ENCODE measurements around the gene POLR2J.

Gene POLR2J

GRCh38 chr7:102436118-102436517 is 42.6 kb downstream of the POLR2J start:
- no peak for DNase-seq (ENCODE audit: low spot score)

- DNase-seq (ENCODE audit: low spot score) = no peak
Observed at GRCh38 chr7:102434039-102434486, 44.7 kb downstream of the POLR2J start.

- peak; percentile 44 for DNase-seq (ENCODE audit: low spot score)
Observed at GRCh38 chr7:102433219-102434038, 45.3 kb downstream of the POLR2J start, which contains the start of gene ORAI2. Gene ORAI2, plus strand, starts transcription at chr7:102433575. Its CDS starts 5,382 bp downstream, at chr7:102438957.

GRCh38 chr7:102432442-102433218 is 46.1 kb downstream of the POLR2J start:
- DNase-seq (ENCODE audit: low spot score) = no peak

- no peak for DNase-seq (ENCODE audit: low spot score)
Observed at GRCh38 chr7:102431617-102432298, 47.0 kb downstream of the POLR2J start.

- no peak for DNase-seq (ENCODE audit: low spot score)
Observed at GRCh38 chr7:102429141-102429899, 49.4 kb downstream of the POLR2J start.

GRCh38 chr7:102427019-102427405 is 51.7 kb downstream of the POLR2J start:
- no peak for DNase-seq (ENCODE audit: low spot score)

GRCh38 chr7:102426268-102427018 is 52.3 kb downstream of the POLR2J start:
- no peak for DNase-seq (ENCODE audit: low spot score)

- no peak for DNase-seq (ENCODE audit: low spot score)
Observed at GRCh38 chr7:102425639-102426267, 53.0 kb downstream of the POLR2J start.

GRCh38 chr7:102424787-102425218 is 53.9 kb downstream of the POLR2J start:
- no peak for DNase-seq (ENCODE audit: low spot score)

- DNase-seq (ENCODE audit: low spot score) = no peak
Observed at GRCh38 chr7:102424129-102424551, 54.6 kb downstream of the POLR2J start.

Data from hematopoietic multipotent progenitor cell treated with erythropoietin and hydrocortisone succinate and interleukin-3 and kit ligand, for 17 days (in vitro differentiated cells).